Stimulated activated naive B cell treated with anti-CD40 and anti-IgM and Interleukin-4, amounts not matched to agents 10 μg/mL and 1 μg/mL and 100 μg/mL, for 72 hours (primary cell): Measurements from ENCODE around the gene PPP1R1A.

ENCODE experiments used
- ATAC-seq, 2 donors: fragments of 150-1000 bp; cut with Tn5 transposase; replicated peaks; 2 replicates each; pipeline ENCODE4 v1.10.0; 2021; ENCODE audit warnings: moderate library complexity in 1 of 2
- DNase-seq: peaks from one replicate; pipeline ENCODE4 v3.0.0; 2021
- H3K27ac Mint-ChIP-seq: one replicate; pipeline ENCODE4 v1.8.0; 2022; ENCODE audit warnings: mild to moderate bottlenecking, mixed read lengths
- H3K27me3 Mint-ChIP-seq, 2 donors: one replicate each; pipeline ENCODE4 v1.8.0; 2022; ENCODE audit warnings: mixed read lengths in 2 of 2
- H3K36me3 Mint-ChIP-seq, 2 donors: one replicate each; pipeline ENCODE4 v1.8.0; 2022; ENCODE audit warnings: mixed read lengths in 2 of 2, mild to moderate bottlenecking in 1 of 2
- H3K4me1 Mint-ChIP-seq, 2 donors: one replicate each; pipeline ENCODE4 v1.8.0; 2022; ENCODE audit warnings: mixed read lengths in 2 of 2, mild to moderate bottlenecking in 1 of 2
- H3K4me3 Mint-ChIP-seq, 2 donors: one replicate each; pipeline ENCODE4 v1.8.0; 2022; ENCODE audit warnings: mild to moderate bottlenecking in 2 of 2, mixed read lengths in 2 of 2, moderate library complexity in 1 of 2
- H3K9me3 Mint-ChIP-seq, 2 donors: one replicate each; pipeline ENCODE4 v1.8.0; 2022; ENCODE audit warnings: mixed read lengths in 2 of 2, mild to moderate bottlenecking in 1 of 2

The PPP1R1A gene

GRCh38 chr12:54611715-54612149 lies 23.3 kb upstream of the PPP1R1A start:
- Mint-ChIP-seq H3K9me3 (no peaks in the 10 kb centered on the region), H3K4me3 (no peak overlapping the region), H3K4me1 (peaks cover 3 to 4% of the 10 kb centered on the region in 2 donors), H3K36me3 (no peaks in the 10 kb centered on the region), H3K27ac (no peak overlapping the region), H3K27me3 (peaks cover 40 to 54% of the 10 kb centered on the region in 2 donors)
- ATAC-seq (no peak), DNase-seq (no peak)

- Mint-ChIP-seq H3K36me3 (no peaks in the 10 kb centered on the region), H3K4me1 (peaks cover 0 to 1% of the 10 kb centered on the region in 2 donors)
- ATAC-seq, result no peak
Measured at GRCh38 chr12:54608769-54609168, 20.3 kb upstream of the PPP1R1A start.

GRCh38 chr12:54608156-54608555 lies 19.7 kb upstream of the PPP1R1A start:
- Mint-ChIP-seq H3K4me1 (peaks cover 1 to 3% of the 10 kb centered on the region in 2 donors), H3K36me3 (no peaks in the 10 kb centered on the region), H3K27me3 (peaks cover 22 to 23% of the 10 kb centered on the region in 2 donors), H3K4me3 (no peak overlapping the region), H3K9me3 (no peaks in the 10 kb centered on the region), H3K27ac (no peak overlapping the region)
- no peak for DNase-seq
- ATAC-seq, result no peak

More at GRCh38 chr12:54608769-54609168, 20.3 kb upstream of the PPP1R1A start:
- no peak for DNase-seq
- H3K27me3 Mint-ChIP-seq, result peaks cover 26 to 27% of the 10 kb centered on the region in 2 donors
- H3K27ac Mint-ChIP-seq, result no peak overlapping the region
- H3K4me3 Mint-ChIP-seq, result no peak overlapping the region
- H3K9me3 Mint-ChIP-seq, result no peaks in the 10 kb centered on the region

GRCh38 chr12:54606556-54606955 lies 18.1 kb upstream of the PPP1R1A start:
- peaks cover 3 to 6% of the 10 kb centered on the region in 2 donors for H3K4me1 Mint-ChIP-seq
- H3K36me3 Mint-ChIP-seq, result no peaks in the 10 kb centered on the region
- no peak overlapping the region for H3K27ac Mint-ChIP-seq
- ATAC-seq (no peak), DNase-seq (no peak)
- H3K9me3 Mint-ChIP-seq, result no peaks in the 10 kb centered on the region
- H3K4me3 Mint-ChIP-seq, result no peak overlapping the region
- H3K27me3 Mint-ChIP-seq, result peaks cover 18 to 21% of the 10 kb centered on the region in 2 donors

GRCh38 chr12:54605138-54605970 lies 16.9 kb upstream of the PPP1R1A start:
- ATAC-seq, result no peak
- Mint-ChIP-seq H3K36me3 (no peaks in the 10 kb centered on the region), H3K27ac (no peak overlapping the region)

GRCh38 chr12:54604436-54604835 lies 16.0 kb upstream of the PPP1R1A start:
- Mint-ChIP-seq H3K4me3 (no peak overlapping the region), H3K36me3 (no peaks in the 10 kb centered on the region), H3K9me3 (no peaks in the 10 kb centered on the region), H3K4me1 (peaks cover 3 to 6% of the 10 kb centered on the region in 2 donors), H3K27me3 (peaks cover 14 to 21% of the 10 kb centered on the region in 2 donors), H3K27ac (no peak overlapping the region)
- no peak for ATAC-seq
- no peak for DNase-seq

More at GRCh38 chr12:54605138-54605970, 16.9 kb upstream of the PPP1R1A start:
- Mint-ChIP-seq H3K4me1 (peaks cover 3 to 6% of the 10 kb centered on the region in 2 donors), H3K27me3 (peaks cover 18 to 20% of the 10 kb centered on the region in 2 donors), H3K9me3 (no peaks in the 10 kb centered on the region), H3K4me3 (no peak overlapping the region)
- no peak for DNase-seq

GRCh38 chr12:54603872-54604271 lies 15.4 kb upstream of the PPP1R1A start:
- H3K27me3 Mint-ChIP-seq, result peaks cover 19 to 27% of the 10 kb centered on the region in 2 donors
- H3K27ac Mint-ChIP-seq, result no peak overlapping the region
- H3K4me3 Mint-ChIP-seq, result no peak overlapping the region
- H3K9me3 Mint-ChIP-seq, result no peaks in the 10 kb centered on the region
- no peaks in the 10 kb centered on the region for H3K36me3 Mint-ChIP-seq
- H3K4me1 Mint-ChIP-seq, result peaks cover 3 to 6% of the 10 kb centered on the region in 2 donors
- ATAC-seq (no peak), DNase-seq (no peak)

GRCh38 chr12:54603173-54603814 lies 14.8 kb upstream of the PPP1R1A start:
- H3K9me3 Mint-ChIP-seq, result no peaks in the 10 kb centered on the region
- H3K27ac Mint-ChIP-seq, result no peak overlapping the region
- no peaks in the 10 kb centered on the region for H3K36me3 Mint-ChIP-seq
- H3K27me3 Mint-ChIP-seq, result peaks cover 17 to 24% of the 10 kb centered on the region in 2 donors
- no peak overlapping the region for H3K4me3 Mint-ChIP-seq
- H3K4me1 Mint-ChIP-seq, result peaks cover 3 to 6% of the 10 kb centered on the region in 2 donors
- DNase-seq, result peak; percentile 44
- peak; percentile 95 to 98 for ATAC-seq

GRCh38 chr12:54602661-54603060 lies 14.2 kb upstream of the PPP1R1A start:
- no peak for ATAC-seq
- DNase-seq, result no peak
- H3K4me1 Mint-ChIP-seq, result peaks cover 3 to 6% of the 10 kb centered on the region in 2 donors
- no peaks in the 10 kb centered on the region for H3K9me3 Mint-ChIP-seq
- H3K4me3 Mint-ChIP-seq, result no peak overlapping the region
- no peak overlapping the region for H3K27ac Mint-ChIP-seq
- no peaks in the 10 kb centered on the region for H3K36me3 Mint-ChIP-seq
- peaks cover 13 to 20% of the 10 kb centered on the region in 2 donors for H3K27me3 Mint-ChIP-seq

- peaks cover 13 to 19% of the 10 kb centered on the region in 2 donors for H3K27me3 Mint-ChIP-seq
- H3K4me1 Mint-ChIP-seq, result peaks cover 3 to 6% of the 10 kb centered on the region in 2 donors
- ATAC-seq (no peak), DNase-seq (no peak)
- no peaks in the 10 kb centered on the region for H3K9me3 Mint-ChIP-seq
- no peaks in the 10 kb centered on the region for H3K36me3 Mint-ChIP-seq
- no peak overlapping the region for H3K27ac Mint-ChIP-seq
- H3K4me3 Mint-ChIP-seq, result no peak overlapping the region
Measured at GRCh38 chr12:54601841-54602240, 13.4 kb upstream of the PPP1R1A start.

GRCh38 chr12:54598970-54599369 lies 10.5 kb upstream of the PPP1R1A start:
- no peak for DNase-seq
- H3K36me3 Mint-ChIP-seq, result no peaks in the 10 kb centered on the region
- peaks cover 27 to 38% of the 10 kb centered on the region in 2 donors for H3K27me3 Mint-ChIP-seq
- no peak overlapping the region for H3K27ac Mint-ChIP-seq
- H3K4me1 Mint-ChIP-seq, result peaks cover 3 to 11% of the 10 kb centered on the region in 2 donors
- no peak for ATAC-seq
- no peaks in the 10 kb centered on the region for H3K9me3 Mint-ChIP-seq
- H3K4me3 Mint-ChIP-seq, result no peak overlapping the region

GRCh38 chr12:54596526-54596946 lies 8.1 kb upstream of the PPP1R1A start:
- peak; percentile 39 to 45 for ATAC-seq
- no peak overlapping the region for H3K27ac Mint-ChIP-seq
- no peak for DNase-seq
- no peak overlapping the region for H3K4me3 Mint-ChIP-seq
- H3K9me3 Mint-ChIP-seq, result no peaks in the 10 kb centered on the region
- no peaks in the 10 kb centered on the region for H3K36me3 Mint-ChIP-seq
- H3K27me3 Mint-ChIP-seq, result peaks cover 31 to 50% of the 10 kb centered on the region in 2 donors
- H3K4me1 Mint-ChIP-seq, result peaks cover 0 to 6% of the 10 kb centered on the region in 2 donors

GRCh38 chr12:54595471-54595870 lies 7.0 kb upstream of the PPP1R1A start:
- no peak for DNase-seq
- no peak overlapping the region for H3K4me3 Mint-ChIP-seq
- peaks cover 0 to 6% of the 10 kb centered on the region in 2 donors for H3K4me1 Mint-ChIP-seq
- H3K9me3 Mint-ChIP-seq, result no peaks in the 10 kb centered on the region
- no peak for ATAC-seq
- H3K27me3 Mint-ChIP-seq, result peaks cover 40 to 60% of the 10 kb centered on the region in 2 donors
- no peaks in the 10 kb centered on the region for H3K36me3 Mint-ChIP-seq
- H3K27ac Mint-ChIP-seq, result no peak overlapping the region

- DNase-seq (no peak), ATAC-seq (no peak)
Measured at GRCh38 chr12:54593725-54594124, 5.3 kb upstream of the PPP1R1A start.

More at GRCh38 chr12:54593725-54594124, 5.3 kb upstream of the PPP1R1A start:
- Mint-ChIP-seq H3K9me3 (no peaks in the 10 kb centered on the region), H3K4me3 (no peak overlapping the region), H3K4me1 (peaks cover 4 to 14% of the 10 kb centered on the region in 2 donors), H3K27ac (no peak overlapping the region), H3K36me3 (no peaks in the 10 kb centered on the region), H3K27me3 (peaks cover 50 to 65% of the 10 kb centered on the region in 2 donors)
